GM21360 (cell line): ENCODE data around the gene NECAB2.

Experiments
- ATAC-seq: cut with Tn5 transposase; IDR thresholded peaks from one replicate; pipeline ENCODE4 v1.9.1; 2021; ENCODE audit warnings: mild to moderate bottlenecking, moderate library complexity; ENCODE audit not compliant: unreplicated experiment

The NECAB2 gene

DNA sequence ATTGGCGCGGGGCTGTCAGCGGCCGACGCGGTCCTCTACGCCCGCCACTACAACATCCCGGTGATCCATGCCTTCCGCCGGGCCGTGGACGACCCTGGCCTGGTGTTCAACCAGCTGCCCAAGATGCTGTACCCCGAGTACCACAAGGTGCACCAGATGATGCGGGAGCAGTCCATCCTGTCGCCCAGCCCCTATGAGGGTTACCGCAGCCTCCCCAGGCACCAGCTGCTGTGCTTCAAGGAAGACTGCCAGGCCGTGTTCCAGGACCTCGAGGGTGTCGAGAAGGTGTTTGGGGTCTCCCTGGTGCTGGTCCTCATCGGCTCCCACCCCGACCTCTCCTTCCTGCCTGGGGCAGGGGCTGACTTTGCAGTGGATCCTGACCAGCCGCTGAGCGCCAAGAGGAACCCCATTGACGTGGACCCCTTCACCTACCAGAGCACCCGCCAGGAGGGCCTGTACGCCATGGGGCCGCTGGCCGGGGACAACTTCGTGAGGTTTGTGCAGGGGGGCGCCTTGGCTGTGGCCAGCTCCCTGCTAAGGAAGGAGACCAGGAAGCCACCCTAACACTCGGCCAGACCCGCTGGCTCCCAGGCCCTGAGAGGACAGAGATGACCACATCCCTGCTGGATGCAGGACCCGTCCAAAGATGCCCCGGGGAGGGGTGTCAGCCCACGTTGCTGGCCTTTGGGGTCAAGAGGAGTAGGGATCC lies 2.4 kb upstream of the NECAB2 start:
- ATAC-seq, result no peak

DNA sequence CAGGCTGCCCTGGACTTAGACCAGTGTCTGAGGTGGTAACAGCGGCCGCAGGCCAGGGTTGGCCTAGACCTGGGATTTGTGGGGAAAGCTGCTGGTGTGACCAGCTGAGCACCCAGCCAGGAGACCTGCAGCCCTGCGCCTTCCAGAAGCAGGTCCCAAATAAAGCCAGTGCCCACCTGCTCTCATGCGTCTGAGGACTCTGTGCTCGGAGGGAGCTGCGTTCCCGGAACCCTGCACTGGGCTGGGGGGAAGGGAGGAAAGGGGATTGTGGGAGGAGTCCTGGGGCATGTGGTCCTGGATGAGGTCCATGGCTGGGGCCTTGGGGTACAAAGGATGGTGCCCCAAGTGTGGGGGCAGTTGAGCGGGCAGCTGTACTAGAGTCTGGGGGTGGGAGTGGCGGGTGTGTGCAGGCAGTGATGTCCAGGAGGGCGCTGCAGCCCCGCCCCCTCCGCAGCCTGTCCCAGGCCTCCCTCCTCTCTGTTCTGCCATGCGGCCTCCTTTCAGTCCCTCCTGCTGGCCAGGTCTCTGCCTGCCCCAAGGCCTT lies 1.8 kb upstream of the NECAB2 start:
- no peak for ATAC-seq

DNA sequence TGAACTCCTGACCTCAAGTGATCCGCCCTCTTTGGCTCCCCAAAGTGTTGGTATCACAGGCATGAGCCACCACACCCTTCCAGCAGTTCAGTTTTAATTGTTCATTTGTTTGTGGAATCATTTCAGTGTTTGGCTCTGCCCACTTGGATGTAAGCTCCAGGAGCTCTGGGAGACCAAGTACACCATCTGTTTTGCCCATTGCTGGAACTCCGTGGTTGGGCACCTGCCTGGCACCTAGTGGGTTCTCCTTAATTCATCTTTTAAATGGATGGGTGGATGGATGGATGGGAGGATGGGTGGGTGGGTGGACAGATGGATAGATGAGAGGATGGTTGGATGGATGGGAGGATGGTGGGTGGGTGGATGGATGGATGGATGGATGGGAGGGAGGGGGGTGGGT lies 953 bp upstream of the NECAB2 start:
- no peak for ATAC-seq

DNA sequence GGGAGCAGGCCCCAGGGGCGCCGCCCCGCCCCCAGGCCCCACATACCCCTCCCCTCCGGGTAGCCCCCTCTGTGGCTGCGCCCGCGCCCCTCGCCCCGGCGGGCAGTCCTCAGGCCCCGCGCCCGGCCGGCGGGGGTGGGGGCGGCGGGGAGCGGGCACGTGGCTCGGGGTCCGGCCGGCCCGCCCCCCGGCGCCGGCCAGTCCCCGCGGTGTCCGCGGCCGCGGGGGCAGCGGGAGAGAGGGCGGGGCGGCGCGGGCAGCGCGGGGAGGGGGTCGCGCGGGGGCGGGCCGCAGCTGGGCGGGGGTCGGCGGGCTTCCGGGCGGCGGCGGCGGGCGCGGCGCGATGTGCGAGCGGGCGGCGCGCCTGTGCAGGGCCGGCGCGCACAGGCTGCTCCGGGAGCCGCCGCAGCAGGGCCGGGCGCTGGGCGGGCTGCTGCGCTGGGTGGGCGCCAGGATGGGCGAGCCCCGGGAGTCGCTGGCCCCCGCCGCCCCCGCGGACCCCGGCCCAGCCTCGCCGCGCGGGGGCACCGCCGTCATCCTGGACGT lies 335 bp downstream of the NECAB2 start:
- ATAC-seq, result no peak

DNA sequence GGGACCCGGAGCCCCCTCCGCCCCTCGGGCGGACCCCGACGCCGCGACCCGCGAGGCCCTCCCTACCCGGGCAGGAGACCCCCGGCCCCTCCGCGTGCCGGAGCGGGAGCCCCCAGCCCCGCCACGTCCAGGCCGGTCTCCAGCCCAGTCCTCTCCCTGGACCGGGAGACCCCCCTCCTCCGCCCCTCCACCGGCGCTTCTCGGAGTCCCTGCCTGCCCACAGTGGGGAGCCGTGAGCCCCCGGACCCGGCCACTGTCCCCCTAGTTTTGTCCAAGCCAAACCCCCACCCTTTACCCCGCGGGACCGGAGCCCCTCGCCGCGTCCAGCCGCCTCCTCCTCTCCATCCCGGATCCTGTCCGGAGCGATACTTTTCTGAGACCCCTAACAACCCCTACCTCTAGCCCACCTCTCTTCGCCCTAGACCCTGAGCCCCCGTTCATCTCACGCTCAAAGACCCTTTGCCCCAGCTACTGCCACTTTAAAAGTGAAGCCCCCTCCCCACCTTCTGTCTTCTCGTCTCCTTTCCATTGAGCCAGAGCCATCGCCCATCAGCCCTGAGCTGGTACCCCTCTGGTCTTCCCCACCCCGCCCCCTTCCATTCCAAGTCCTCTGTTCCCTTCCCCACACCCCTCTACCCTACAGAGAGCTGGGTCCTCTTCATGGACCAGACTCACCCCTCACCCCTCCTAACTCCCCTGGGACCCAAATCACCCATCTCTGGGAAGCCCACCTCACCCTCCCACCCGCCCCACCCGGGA lies 1.0 kb downstream of the NECAB2 start:
- ATAC-seq, result no peak

DNA sequence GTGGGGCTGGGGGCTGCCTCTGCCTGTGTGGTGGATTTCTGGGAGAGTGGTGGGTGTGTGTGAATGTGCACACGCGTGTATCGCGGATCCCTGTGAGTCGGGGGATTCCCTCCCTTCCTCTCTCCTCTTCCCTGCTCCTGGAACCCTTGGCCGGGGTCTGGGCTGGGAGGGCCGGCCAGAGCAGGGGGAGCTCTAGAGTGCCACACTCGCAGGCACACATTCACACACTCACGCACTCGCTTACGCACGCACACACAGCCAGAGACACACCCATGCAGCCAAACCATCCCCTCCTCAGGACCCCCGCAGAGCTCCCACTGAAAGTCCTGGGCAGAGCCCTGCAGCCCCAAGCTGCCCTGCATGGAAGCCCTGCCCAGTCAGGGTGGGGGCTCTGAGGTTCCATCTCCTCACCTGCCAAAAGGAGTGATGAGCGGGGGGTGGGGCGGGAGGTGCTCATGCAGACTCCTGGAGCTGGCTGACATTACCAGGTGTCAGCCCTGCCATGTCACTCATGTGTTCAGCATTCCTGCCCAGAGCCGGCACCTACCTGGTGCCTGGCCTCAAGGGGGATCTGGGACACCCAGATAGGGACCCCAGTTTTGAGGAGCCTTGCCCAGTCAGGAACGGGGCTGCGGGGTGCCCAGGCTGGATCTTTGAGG lies 1.9 kb downstream of the NECAB2 start:
- ATAC-seq, result no peak

DNA sequence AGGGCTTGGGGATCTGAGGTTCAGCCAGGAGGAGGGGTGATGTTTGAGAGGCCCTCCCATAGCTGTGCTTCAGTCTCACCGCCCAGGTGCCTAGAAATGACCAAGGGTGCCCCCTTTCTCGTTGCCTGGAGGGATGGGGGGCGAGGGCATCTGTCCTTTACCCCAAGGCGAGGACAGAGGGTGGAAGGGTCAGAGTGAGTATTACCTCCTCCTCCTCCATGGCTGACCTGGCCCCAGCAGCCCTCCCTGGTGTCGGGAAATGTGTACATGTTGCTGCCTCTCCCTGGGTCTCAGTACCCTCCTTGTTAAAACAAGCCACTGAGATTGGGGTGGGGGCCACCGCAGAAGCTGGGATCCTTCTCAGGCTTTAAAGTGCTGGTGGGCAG lies 2.4 kb downstream of the NECAB2 start:
- ATAC-seq, result no peak

DNA sequence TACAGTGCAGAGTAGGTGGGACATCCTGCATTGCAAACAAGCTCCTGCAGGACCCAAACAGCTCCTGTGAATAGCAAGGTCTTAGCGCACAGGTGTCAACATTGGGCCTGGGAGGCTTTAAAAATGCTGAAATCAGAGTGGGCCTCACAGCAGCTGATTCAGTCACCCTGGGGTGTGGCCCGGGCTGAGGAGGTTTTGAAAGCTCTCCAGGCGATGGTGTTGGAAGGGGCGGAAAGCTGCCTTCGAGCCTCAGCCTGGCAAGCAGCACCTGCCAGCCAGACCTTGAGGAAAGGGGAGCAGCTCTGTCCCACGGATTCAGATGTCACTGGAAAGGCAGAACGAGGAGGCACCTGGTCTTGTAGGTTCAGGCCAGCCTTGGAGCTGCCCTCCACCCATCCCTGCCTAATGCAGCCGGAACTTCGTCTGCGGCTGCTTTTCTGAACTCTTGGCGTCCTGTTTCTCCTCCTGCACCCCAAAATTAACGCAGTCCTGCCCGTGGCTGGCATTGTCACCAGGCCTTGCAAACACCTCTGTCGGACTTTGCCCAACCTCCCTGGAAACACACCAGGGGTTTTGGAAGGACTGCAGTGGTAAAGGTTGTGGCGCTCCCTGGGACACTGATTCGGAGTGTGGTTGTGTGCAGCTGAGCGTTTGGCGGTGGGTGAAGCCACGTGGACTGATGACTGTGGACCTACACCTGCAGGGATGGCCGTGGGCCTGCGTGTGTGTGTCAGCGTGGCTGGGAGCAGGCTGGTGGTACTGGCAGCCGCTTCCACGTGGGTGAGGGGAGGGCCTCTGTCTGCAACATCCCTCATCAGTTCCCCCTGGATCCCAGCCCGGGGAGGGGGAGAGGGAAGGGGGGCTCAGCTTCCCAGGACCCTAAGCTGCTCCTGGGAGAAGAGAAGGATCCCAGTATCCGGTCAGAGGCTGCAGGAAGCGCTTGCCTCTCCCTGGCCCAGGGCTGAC lies 3.4 kb downstream of the NECAB2 start:
- no peak for ATAC-seq

DNA sequence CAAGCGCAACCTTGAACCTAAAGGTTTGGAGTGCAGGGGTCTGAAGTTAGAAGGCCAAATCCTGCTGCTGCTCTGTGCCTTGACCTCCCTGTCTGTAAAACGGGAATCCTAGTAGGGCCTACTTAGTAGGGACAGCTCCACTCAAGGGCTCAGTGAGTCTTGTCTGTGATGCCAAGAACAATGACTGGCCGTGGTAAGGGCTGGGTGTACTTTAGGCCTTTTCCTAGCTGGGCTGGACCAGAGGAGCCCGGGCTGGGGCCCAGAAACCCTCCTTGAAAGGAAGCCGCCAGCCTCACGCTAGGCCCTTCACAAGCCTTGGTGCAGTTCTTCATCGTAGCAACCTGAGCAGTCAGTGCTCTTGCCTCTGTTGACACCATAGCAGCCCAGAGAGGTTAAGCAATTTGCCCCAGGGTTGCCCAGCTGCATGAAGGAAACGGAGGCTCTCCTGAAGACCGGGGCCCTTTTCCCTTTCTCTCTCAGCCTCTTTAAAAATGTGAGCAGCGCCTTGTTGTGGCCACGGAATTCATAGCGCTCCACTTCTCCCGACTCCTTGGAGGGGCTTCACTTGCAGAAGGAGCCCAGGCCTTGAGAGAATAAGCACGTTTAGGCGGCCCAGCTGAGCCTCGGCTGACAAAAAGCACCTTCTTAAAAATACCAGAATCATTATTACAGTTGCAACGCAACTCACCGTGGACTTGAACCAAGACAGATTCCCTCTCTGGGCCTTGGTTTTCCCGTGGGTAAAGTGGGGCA lies 4.4 kb downstream of the NECAB2 start:
- no peak for ATAC-seq

DNA sequence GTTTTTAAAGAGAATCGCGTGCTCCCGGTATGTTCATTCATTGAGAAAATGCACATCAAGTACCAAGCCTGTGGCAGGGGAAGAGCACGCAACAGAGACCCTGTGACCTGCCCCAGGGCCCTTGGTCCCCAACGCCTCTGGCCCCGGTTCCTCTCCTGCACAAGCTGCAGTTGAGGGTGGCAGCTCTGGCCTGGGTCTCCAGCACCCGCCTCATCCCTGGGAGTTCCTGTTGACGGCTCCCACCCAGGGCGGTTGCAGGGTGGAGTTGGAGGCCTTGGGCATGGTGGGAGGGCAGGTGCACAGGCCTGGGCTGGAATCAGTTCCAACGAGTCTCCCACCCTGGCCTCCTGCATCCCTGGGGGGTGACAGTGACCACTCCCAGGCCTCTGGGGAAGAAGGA lies 5.0 kb downstream of the NECAB2 start:
- no peak for ATAC-seq

DNA sequence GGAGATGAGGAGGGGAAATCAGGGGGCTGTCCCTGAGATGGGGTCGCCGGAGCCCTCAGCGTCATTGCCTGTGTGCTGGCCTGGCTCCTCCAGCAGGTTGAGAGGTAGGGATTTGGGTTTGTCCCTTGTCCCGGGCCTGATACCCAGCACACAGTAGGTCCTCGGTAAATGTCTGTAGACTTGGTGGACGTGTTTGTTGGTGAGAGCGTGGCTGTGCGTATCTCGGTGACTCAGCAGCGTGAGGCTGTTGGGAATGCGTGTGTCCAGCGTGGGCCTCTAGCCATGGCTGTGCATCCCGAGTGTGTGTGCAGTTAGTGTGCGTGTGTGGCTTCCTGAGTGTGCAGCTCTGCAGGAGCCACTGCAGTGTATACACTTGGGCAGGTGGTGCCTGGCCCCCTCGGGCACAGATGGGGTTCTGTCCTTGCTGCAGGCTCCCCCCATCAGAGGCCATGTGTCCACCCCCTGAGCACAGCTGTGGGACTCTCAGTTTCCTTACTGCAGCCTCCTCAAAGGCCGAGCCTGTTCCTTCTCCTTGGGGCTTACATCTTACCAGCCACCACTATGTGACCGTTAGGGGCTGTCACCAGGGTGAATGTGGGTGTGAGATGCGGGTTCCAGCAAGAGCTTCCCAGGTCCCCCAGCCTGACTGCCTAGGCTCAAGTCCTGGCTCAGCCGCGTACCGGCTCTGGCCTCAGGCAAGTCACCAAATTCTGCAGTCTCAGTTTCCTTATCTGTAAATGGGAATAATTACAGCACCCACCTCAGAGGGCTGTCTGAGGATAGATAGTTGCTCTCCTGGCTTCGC lies 5.7 kb downstream of the NECAB2 start:
- no peak for ATAC-seq

DNA sequence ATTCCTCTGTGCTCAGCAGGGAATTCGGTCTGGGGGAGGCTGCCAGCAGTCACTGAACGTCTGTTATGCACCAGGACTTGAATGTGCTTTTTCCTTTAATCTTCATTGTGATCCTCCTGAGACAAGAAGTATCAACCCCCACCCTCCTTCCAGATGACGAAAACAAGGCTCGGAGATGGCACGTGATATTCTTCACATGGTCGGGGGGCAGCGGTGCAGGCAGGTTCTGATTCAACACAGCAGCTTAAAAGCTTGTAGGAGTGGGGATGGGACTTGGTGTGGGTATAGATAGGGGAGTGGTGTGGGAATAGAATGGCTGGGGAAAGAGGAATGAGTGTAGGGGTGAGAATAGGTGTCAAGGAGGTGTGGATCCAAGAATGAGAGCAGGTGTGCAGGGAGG lies 6.4 kb downstream of the NECAB2 start:
- no peak for ATAC-seq

DNA sequence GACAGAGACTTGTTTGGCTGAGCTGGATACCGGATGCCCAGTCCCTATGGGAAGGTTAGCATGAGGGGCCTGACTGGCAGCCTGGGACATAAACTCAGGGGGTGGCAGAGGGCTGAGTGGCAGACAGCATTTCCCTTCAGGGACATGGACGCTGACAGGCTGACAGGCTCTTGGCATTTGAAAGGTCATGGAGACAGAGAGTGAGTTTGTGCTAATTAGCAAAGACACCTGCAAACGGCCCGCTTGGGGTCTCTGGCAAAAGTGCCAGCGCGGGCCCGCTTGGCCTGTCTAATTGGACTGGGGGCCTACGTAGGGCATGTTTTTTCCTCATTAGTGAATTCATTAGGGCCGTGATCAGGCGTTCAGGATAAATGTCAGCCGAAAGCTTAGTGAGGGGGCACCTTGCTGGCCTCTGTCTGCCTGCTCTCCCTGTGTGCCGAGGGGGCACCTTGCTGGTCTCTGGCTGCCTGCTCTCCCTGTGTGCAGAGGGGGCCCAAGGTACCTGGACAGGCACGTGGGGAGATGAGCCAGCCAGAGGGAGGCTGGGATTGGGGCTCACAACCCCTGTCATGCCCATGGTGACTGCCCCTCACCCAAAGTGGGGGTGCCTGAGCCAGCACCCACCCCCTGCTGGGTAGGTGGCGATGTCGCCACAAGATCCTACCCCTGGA lies 7.7 kb downstream of the NECAB2 start:
- no peak for ATAC-seq

DNA sequence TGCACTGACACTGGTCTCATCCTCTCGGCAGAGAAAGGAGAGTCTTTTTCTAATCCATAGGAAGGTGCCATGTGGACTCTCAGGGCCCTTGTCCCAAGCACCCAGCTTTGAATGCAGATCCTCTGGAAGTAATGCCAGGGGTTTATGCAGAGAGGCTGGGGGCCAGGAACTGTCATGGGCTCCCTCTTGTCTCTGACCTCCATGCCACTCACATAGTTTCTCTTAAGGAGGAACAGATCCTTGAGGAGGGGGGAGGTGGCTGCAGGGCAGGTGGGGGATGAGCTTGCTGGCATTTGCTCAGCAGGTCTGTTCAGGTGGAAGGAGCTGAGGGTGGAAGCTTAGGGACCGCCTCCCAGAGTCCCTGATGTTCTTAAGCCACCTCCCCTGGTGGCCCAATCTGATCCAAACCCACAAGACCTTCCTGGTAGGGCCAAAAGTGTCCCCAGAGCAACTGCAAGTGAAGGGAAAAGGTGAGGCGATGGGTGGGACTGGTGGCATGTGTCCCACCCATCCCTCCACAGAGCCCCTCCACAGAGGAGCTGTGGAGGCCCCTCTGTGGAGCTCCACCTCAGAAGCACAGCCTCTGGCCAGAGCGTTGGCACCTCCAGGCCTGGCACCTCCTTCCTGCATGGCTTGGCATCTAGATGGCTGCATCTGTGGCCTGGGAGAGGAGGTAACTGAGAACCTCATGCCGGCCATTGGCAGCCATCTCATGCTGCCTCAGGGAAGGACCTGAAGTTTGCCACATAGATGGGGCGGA lies 9.2 kb downstream of the NECAB2 start:
- ATAC-seq, result no peak

DNA sequence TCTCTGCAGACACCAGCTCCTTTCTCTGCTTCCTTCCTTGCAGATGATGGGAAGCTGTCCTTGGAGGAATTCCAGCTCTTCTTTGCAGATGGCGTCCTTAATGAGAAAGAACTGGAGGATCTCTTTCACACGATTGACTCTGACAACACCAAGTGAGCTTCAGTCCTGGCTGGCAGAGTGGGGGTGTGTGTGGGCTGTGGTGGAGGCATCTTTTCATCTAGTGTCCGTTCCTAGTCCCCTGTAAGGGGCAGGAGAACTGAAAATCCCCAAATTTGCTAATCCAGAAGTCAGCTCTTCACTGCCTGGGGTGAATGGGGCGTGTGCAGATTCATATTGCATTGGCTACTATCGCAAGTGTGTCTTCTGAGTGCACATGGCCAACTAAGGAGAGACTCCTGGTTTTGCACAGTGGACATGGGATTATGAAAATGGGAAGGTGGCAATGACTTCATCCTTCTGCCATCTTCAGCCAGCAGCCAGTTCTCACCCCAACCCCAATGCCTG lies 10.4 kb downstream of the NECAB2 start:
- no peak for ATAC-seq

DNA sequence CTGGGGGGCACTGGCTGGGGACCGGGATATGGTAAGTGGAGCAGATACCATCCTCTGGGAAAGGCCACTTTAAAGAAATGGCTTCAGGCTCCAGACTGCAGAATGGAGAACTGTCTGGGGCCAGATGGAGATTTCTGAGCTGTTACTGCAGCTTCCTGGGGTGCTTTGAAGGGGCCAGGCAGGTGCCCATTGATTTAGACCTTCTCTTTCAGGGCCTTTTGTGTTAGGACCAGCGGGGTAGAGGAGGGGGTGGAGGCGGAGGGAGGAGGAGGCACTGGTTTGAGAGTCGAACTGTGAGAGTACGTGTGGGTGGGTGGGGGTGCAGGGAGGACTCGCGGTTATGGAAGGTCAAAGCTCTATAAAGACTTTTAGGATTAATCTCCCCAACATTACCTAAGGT lies 11.4 kb downstream of the NECAB2 start:
- no peak for ATAC-seq

DNA sequence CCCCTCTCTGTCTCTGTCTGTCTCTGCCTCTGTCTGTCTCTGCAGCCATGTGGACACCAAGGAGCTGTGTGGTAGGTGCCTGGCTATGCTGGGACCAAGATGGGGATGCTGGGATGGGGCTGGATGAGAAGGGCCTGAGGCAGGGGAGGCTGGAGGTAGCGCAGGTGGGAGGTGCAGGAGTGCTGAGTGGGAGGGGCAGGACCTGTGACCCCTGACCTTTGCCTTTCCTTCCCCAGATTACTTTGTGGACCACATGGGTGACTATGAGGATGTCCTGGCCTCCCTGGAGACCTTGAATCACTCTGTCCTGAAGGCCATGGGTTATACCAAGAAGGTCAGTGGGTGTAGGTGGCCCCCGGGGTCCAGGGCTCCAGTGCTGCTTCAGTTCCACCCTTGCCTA lies 12.8 kb downstream of the NECAB2 start:
- ATAC-seq, result no peak
